LNCaP clone FGC (cell line): ENCODE measurements around the gene PATZ1.

ENCODE experiments used
- DNase-seq: peaks from one replicate; pipeline ENCODE4 v3.0.0-alpha.2; 2011; ENCODE audit warnings: low read depth
- H3K4me3 ChIP-seq: 2 replicates; pipeline ENCODE4 v1.5.1; 2011; ENCODE audit warnings: mild to moderate bottlenecking, low read depth, low read length, control low read depth
- TF ChIP-seq, protein P1 (sequence below): IDR thresholded peaks from 2 replicates; pipeline ENCODE4 v1.5.1; 2012; ENCODE audit warnings: mild to moderate bottlenecking; ENCODE audit not compliant: control insufficient read depth, insufficient read depth; ENCODE audit errors: extremely low read depth

Gene PATZ1

GRCh38 chr22:31343235-31344191 lies 2.6 kb downstream of the PATZ1 start:
- TF ChIP-seq, protein P1, sequence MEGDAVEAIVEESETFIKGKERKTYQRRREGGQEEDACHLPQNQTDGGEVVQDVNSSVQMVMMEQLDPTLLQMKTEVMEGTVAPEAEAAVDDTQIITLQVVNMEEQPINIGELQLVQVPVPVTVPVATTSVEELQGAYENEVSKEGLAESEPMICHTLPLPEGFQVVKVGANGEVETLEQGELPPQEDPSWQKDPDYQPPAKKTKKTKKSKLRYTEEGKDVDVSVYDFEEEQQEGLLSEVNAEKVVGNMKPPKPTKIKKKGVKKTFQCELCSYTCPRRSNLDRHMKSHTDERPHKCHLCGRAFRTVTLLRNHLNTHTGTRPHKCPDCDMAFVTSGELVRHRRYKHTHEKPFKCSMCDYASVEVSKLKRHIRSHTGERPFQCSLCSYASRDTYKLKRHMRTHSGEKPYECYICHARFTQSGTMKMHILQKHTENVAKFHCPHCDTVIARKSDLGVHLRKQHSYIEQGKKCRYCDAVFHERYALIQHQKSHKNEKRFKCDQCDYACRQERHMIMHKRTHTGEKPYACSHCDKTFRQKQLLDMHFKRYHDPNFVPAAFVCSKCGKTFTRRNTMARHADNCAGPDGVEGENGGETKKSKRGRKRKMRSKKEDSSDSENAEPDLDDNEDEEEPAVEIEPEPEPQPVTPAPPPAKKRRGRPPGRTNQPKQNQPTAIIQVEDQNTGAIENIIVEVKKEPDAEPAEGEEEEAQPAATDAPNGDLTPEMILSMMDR, result no peak
- peak; percentile 78 for DNase-seq
- peak overlapping the region; percentile 59 for H3K4me3 ChIP-seq

DNA sequence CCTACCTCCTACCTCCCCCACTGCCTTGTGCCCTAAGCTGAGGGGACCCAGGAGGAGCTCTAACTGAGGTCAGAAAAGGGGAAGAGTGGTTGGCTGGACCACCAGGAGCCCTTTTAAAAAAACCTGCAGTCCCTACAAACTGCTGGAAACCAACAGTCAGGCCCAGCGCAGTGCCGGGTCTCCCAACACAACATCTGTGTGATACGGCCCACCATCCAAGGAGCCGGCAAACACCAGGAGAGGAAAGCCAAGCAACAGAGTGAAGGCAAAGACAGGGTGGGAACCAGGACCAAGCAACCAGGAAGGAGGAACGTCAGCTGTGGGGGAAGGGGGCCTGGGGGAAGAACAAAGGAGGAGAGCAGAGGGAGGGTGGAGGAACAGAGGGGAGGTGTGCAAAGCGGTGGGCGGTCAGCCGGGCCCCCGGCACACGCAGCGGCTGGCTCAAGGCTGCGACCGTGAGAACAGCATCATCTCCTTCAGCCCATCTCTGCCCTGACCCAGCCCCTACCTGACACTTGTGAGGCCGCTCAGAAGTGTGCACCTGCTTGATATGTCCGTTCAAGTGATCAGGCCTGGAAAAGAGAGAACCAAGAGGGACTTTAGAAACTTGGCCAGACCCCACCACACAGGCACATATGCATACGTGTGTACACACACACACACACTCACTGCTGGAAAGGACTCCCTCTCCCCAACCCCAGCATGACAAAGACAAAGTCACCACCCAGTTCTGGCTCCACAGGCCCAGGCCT lies 3.6 kb downstream of the PATZ1 start:
- peak overlapping the region; percentile 59 for H3K4me3 ChIP-seq
- TF ChIP-seq, protein P1, result no peak
- DNase-seq, result no peak

- H3K4me3 ChIP-seq, result no peak overlapping the region
These were observed 4.6 kb downstream of the PATZ1 start for GRCh38 chr22:31341386-31342088.

DNA sequence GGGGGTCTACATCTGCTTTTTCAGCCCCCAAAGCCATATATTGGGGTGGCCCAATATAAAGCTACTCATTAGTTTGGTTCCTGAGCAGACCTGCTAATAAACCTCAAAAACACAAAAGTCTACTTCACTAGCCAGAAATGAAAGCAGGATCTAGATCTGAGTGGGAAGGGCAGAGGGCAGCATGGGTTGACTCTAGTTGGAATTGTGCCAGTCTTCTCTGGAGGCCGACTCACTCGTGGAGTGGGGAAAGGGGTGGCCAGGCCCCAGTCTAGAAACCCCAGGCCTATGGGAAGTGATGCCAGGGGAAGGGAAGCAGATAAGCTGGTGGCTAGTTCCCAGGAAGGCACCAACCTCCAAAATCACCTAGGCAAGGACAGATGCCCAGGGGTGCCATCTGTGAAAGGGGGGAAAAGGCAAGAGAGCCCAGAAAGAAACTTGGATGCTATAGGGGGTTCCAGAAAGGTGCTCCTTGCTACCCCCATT lies 5.3 kb downstream of the PATZ1 start:
- DNase-seq, result no peak
- TF ChIP-seq, protein P1, result no peak
- H3K4me3 ChIP-seq, result no peak overlapping the region

More at GRCh38 chr22:31341386-31342088, 4.6 kb downstream of the PATZ1 start:
- no peak for DNase-seq
- TF ChIP-seq, protein P1, result no peak

DNA sequence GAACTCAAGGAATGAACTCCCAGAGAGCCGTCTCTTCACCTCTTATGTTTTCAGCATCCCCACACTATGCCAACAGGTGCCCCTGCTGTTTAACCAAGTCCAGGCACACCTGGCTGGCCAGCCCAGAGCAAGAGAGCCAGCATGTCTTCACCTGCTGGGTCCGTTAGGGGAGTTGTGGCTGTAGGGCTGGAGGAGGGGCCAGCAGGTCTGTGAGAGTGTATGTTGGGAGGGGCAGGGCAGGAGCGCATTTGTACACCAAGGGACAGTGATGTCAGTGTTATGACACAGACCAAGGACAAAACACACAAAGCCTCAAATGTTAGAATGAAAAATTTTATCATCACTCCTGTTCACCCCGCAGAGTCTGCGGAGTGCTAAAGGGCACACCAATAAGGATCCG lies 5.8 kb downstream of the PATZ1 start:
- no peak overlapping the region for H3K4me3 ChIP-seq
- no peak for DNase-seq
- TF ChIP-seq, protein P1, result no peak

DNA sequence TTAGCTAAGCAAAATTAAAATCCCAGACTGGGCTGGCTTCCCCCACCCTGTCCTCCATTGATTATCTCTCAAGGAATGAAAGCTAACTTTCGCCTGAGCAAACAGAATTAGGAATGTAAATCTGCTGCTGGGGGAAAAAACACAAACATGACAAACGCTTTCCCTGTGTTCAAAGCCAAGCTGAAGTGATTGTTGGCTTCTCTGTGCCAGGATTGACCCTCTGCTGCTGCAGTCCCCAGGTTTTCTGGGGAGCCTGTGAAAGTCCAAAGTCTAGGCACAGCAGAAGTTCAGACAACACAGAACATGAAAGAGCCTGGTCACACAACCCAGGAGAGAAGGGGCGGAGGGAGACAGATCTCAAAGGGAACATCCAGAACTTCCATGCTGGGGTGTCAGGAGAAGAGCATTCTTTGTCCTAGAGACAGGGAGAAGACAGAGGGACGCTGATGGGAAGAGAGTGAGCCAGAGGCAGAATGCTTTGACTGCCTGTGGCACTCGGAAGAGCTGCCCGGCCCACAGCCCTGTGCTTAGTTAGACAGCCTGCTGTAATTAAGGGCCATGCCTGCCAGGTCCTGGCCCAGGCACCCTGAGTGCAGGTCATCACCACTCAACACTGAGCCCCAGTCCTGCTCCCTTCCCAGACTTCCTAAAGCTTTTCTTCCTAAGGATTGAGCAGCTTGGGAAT lies 6.9 kb downstream of the PATZ1 start:
- TF ChIP-seq, protein P1, result no peak
- DNase-seq, result no peak
- no peak overlapping the region for H3K4me3 ChIP-seq
